ENCODE measurements around the gene MIP.

MIP gene

GRCh38 chr12:56437430-56438176 is 16.9 kb downstream of the MIP start:
- Histone ChIP-seq H3K4me1 (ENCODE audit: control insufficient read depth in 1 of 2, insufficient read depth in 2 of 2, low read length in 2 of 2) (no peaks in the 10 kb centered on the region), H3K4me3 (ENCODE audit: low read depth in 1 of 2, low read length in 2 of 2) (no peak overlapping the region), H3K27me3 (ENCODE audit: control insufficient read depth in 1 of 2, insufficient read depth in 2 of 2, low read length in 2 of 2) (no peaks in the 10 kb centered on the region), H3K9me3 (ENCODE audit: control insufficient read depth in 1 of 2, low read length in 2 of 2) (no peaks in the 10 kb centered on the region), H3K9ac (ENCODE audit: low read depth in 1 of 2, low read length in 2 of 2) (no peak overlapping the region), H3K36me3 (ENCODE audit: control insufficient read depth in 1 of 2, insufficient read depth in 2 of 2, low read length in 2 of 2) (peaks cover 0 to 5% of the 10 kb centered on the region in 2 donors), H3K27ac (ENCODE audit: low read depth, low read length) (no peak overlapping the region)

DNA sequence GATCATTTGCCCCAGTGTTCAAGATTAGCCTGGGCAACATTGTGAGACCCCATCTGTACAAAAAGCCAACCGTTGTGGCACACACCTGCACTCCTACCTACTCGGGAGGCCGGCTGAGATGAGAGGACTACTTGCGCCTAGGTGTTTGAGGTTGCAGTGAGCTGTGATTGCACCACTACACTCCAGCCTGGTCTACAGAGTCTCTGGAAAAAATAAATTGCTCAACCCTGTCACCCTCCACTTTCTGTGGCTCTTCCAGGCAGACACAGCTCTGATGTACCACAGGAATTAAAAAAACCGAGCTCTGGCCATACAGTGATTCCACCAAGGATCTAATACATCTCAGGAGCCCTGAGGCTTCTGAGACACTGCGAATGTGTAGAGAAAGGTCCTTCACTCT is 19.6 kb downstream of the MIP start:
- Histone ChIP-seq H3K4me1 (ENCODE audit: control insufficient read depth in 1 of 2, insufficient read depth in 2 of 2, low read length in 2 of 2) (no peaks in the 10 kb centered on the region), H3K27me3 (ENCODE audit: control insufficient read depth in 1 of 2, insufficient read depth in 2 of 2, low read length in 2 of 2) (no peaks in the 10 kb centered on the region), H3K27ac (ENCODE audit: low read depth, low read length) (no peak overlapping the region), H3K36me3 (ENCODE audit: control insufficient read depth in 1 of 2, insufficient read depth in 2 of 2, low read length in 2 of 2) (peaks cover 0 to 17% of the 10 kb centered on the region in 2 donors), H3K9me3 (ENCODE audit: control insufficient read depth in 1 of 2, low read length in 2 of 2) (no peaks in the 10 kb centered on the region), H3K4me3 (ENCODE audit: low read depth in 1 of 2, low read length in 2 of 2) (no peak overlapping the region), H3K9ac (ENCODE audit: low read depth in 1 of 2, low read length in 2 of 2) (no peak overlapping the region)

DNA sequence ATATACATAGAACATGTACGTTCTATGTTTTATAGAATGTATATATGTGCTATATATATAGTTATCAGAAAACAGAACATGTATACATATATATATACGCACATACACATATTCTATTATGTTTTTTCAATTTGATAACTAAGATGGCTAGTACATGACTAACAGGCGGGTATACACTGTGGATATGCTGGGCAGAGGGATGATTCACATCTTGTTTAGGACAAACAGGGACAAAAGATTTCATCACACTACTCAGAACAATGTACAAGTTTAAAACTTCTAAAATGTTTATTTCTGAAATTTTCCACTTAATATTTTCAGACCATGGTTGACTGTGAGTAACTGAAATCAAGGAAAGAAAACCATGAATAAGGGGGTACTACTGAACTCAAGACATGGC is 22.6 kb downstream of the MIP start:
- no peak overlapping the region for H3K9ac ChIP-seq (ENCODE audit: low read depth in 1 of 2, low read length in 2 of 2)
- H3K9me3 ChIP-seq (ENCODE audit: control insufficient read depth in 1 of 2, low read length in 2 of 2): no peaks in the 10 kb centered on the region
- H3K27ac ChIP-seq (ENCODE audit: low read depth, low read length): no peak overlapping the region
- H3K36me3 ChIP-seq (ENCODE audit: control insufficient read depth in 1 of 2, insufficient read depth in 2 of 2, low read length in 2 of 2): peaks cover 0 to 32% of the 10 kb centered on the region in 2 donors
- H3K4me1 ChIP-seq (ENCODE audit: control insufficient read depth in 1 of 2, insufficient read depth in 2 of 2, low read length in 2 of 2): no peaks in the 10 kb centered on the region
- no peak overlapping the region for H3K4me3 ChIP-seq (ENCODE audit: low read depth in 1 of 2, low read length in 2 of 2)
- H3K27me3 ChIP-seq (ENCODE audit: control insufficient read depth in 1 of 2, insufficient read depth in 2 of 2, low read length in 2 of 2): no peaks in the 10 kb centered on the region

DNA sequence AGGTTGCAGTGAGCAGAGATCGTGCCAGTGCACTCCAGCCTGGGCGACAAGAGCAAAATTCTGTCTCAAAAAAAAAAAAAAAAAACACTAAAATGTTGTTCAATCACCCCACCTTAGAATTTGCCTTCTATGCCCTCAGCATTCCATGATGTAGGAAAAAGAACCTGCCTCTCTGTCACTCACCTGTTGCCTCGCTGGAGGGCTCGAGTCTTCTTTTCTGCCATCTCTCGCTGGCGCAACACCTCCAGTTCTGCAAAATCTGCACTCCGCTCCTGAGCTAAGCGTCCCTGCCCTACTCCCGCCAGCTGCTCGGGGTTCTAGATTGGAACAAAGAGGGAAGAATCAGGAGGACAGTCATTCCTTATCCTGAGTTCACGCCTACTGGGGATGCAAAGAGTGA is 23.2 kb downstream of the MIP start:
- H3K4me1 ChIP-seq (ENCODE audit: control insufficient read depth in 1 of 2, insufficient read depth in 2 of 2, low read length in 2 of 2): no peaks in the 10 kb centered on the region
- H3K9ac ChIP-seq (ENCODE audit: low read depth in 1 of 2, low read length in 2 of 2): no peak overlapping the region
- no peaks in the 10 kb centered on the region for H3K9me3 ChIP-seq (ENCODE audit: control insufficient read depth in 1 of 2, low read length in 2 of 2)
- H3K27ac ChIP-seq (ENCODE audit: low read depth, low read length): no peak overlapping the region
- H3K4me3 ChIP-seq (ENCODE audit: low read depth in 1 of 2, low read length in 2 of 2): no peak overlapping the region
- H3K36me3 ChIP-seq (ENCODE audit: control insufficient read depth in 1 of 2, insufficient read depth in 2 of 2, low read length in 2 of 2): peaks cover 0 to 32% of the 10 kb centered on the region in 2 donors
- H3K27me3 ChIP-seq (ENCODE audit: control insufficient read depth in 1 of 2, insufficient read depth in 2 of 2, low read length in 2 of 2): no peaks in the 10 kb centered on the region

GRCh38 chr12:56425940-56426438 is 28.5 kb downstream of the MIP start:
- H3K9me3 ChIP-seq (ENCODE audit: control insufficient read depth in 1 of 2, low read length in 2 of 2): no peaks in the 10 kb centered on the region
- no peak overlapping the region for H3K9ac ChIP-seq (ENCODE audit: low read depth in 1 of 2, low read length in 2 of 2)
- no peaks in the 10 kb centered on the region for H3K4me1 ChIP-seq (ENCODE audit: control insufficient read depth in 1 of 2, insufficient read depth in 2 of 2, low read length in 2 of 2)
- H3K27ac ChIP-seq (ENCODE audit: low read depth, low read length): no peak overlapping the region
- peaks cover 10 to 45% of the 10 kb centered on the region in 2 donors for H3K36me3 ChIP-seq (ENCODE audit: control insufficient read depth in 1 of 2, insufficient read depth in 2 of 2, low read length in 2 of 2)
- H3K27me3 ChIP-seq (ENCODE audit: control insufficient read depth in 1 of 2, insufficient read depth in 2 of 2, low read length in 2 of 2): no peaks in the 10 kb centered on the region
- H3K4me3 ChIP-seq (ENCODE audit: low read depth in 1 of 2, low read length in 2 of 2): no peak overlapping the region

DNA sequence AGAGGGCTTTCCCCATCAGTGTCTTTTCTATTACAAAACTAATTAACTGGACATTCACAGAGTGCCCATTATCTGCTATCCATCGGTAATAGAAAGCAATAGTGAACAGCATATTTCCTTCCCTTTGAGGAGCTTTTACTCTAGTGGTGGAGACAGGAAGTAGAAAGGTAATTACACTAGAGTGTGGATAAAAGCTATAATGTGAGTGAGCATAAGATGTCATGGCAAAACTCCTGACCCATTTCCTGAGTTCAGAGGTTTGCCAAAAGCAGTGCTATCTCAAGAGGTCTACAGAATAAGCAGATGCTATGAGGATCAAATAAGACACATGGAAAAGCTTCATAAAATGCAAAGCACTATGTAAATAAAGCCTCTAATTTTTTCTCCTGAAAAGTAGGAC is 29.3 kb downstream of the MIP start:
- no peaks in the 10 kb centered on the region for H3K9me3 ChIP-seq (ENCODE audit: control insufficient read depth in 1 of 2, low read length in 2 of 2)
- no peak overlapping the region for H3K27ac ChIP-seq (ENCODE audit: low read depth, low read length)
- no peak overlapping the region for H3K4me3 ChIP-seq (ENCODE audit: low read depth in 1 of 2, low read length in 2 of 2)
- H3K36me3 ChIP-seq (ENCODE audit: control insufficient read depth in 1 of 2, insufficient read depth in 2 of 2, low read length in 2 of 2): peaks cover 10 to 48% of the 10 kb centered on the region in 2 donors
- H3K9ac ChIP-seq (ENCODE audit: low read depth in 1 of 2, low read length in 2 of 2): no peak overlapping the region
- no peaks in the 10 kb centered on the region for H3K27me3 ChIP-seq (ENCODE audit: control insufficient read depth in 1 of 2, insufficient read depth in 2 of 2, low read length in 2 of 2)
- H3K4me1 ChIP-seq (ENCODE audit: control insufficient read depth in 1 of 2, insufficient read depth in 2 of 2, low read length in 2 of 2): no peaks in the 10 kb centered on the region

GRCh38 chr12:56420411-56420810 is 34.0 kb downstream of the MIP start:
- H3K9me3 ChIP-seq (ENCODE audit: control insufficient read depth in 1 of 2, low read length in 2 of 2): no peaks in the 10 kb centered on the region
- peaks cover 10 to 47% of the 10 kb centered on the region in 2 donors for H3K36me3 ChIP-seq (ENCODE audit: control insufficient read depth in 1 of 2, insufficient read depth in 2 of 2, low read length in 2 of 2)
- H3K27me3 ChIP-seq (ENCODE audit: control insufficient read depth in 1 of 2, insufficient read depth in 2 of 2, low read length in 2 of 2): no peaks in the 10 kb centered on the region
- H3K9ac ChIP-seq (ENCODE audit: low read depth in 1 of 2, low read length in 2 of 2): no peak overlapping the region
- H3K4me1 ChIP-seq (ENCODE audit: control insufficient read depth in 1 of 2, insufficient read depth in 2 of 2, low read length in 2 of 2): no peaks in the 10 kb centered on the region
- H3K27ac ChIP-seq (ENCODE audit: low read depth, low read length): no peak overlapping the region
- no peak overlapping the region for H3K4me3 ChIP-seq (ENCODE audit: low read depth in 1 of 2, low read length in 2 of 2)

DNA sequence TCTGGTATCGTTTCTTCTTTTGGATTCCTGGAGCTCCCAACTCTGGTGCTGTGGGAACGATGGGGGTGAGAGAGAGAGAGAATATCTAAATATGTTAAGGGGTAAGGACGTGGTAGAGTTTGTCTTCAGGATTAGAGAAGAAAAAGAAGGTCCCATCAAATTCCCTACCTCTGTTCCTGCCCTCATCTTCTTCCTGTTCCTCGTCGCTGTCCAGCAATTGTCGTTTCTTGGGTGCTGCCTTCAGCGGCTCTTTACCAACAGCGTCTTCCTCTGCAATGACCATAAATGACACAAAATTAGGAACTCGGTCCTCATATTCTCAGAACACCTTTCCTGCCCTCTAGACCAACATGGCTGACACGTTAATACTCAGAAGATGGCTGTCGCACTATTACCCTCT is 36.7 kb downstream of the MIP start:
- H3K4me3 ChIP-seq (ENCODE audit: low read depth in 1 of 2, low read length in 2 of 2): no peak overlapping the region
- no peaks in the 10 kb centered on the region for H3K4me1 ChIP-seq (ENCODE audit: control insufficient read depth in 1 of 2, insufficient read depth in 2 of 2, low read length in 2 of 2)
- H3K9ac ChIP-seq (ENCODE audit: low read depth in 1 of 2, low read length in 2 of 2): no peak overlapping the region
- H3K27me3 ChIP-seq (ENCODE audit: control insufficient read depth in 1 of 2, insufficient read depth in 2 of 2, low read length in 2 of 2): no peaks in the 10 kb centered on the region
- peaks cover 10 to 35% of the 10 kb centered on the region in 2 donors for H3K36me3 ChIP-seq (ENCODE audit: control insufficient read depth in 1 of 2, insufficient read depth in 2 of 2, low read length in 2 of 2)
- no peak overlapping the region for H3K27ac ChIP-seq (ENCODE audit: low read depth, low read length)
- no peaks in the 10 kb centered on the region for H3K9me3 ChIP-seq (ENCODE audit: control insufficient read depth in 1 of 2, low read length in 2 of 2)

- H3K4me3 ChIP-seq (ENCODE audit: low read depth in 1 of 2, low read length in 2 of 2): no peak overlapping the region
Measured at GRCh38 chr12:56414401-56414800, 40.1 kb downstream of the MIP start.

GRCh38 chr12:56413392-56413791 is 41.1 kb downstream of the MIP start:
- Histone ChIP-seq H3K4me1 (ENCODE audit: control insufficient read depth in 1 of 2, insufficient read depth in 2 of 2, low read length in 2 of 2) (no peaks in the 10 kb centered on the region), H3K27ac (ENCODE audit: low read depth, low read length) (no peak overlapping the region), H3K27me3 (ENCODE audit: control insufficient read depth in 1 of 2, insufficient read depth in 2 of 2, low read length in 2 of 2) (no peaks in the 10 kb centered on the region), H3K4me3 (ENCODE audit: low read depth in 1 of 2, low read length in 2 of 2) (no peak overlapping the region), H3K9ac (ENCODE audit: low read depth in 1 of 2, low read length in 2 of 2) (no peak overlapping the region), H3K9me3 (ENCODE audit: control insufficient read depth in 1 of 2, low read length in 2 of 2) (no peaks in the 10 kb centered on the region), H3K36me3 (ENCODE audit: control insufficient read depth in 1 of 2, insufficient read depth in 2 of 2, low read length in 2 of 2) (peaks cover 0 to 10% of the 10 kb centered on the region in 2 donors)

More at GRCh38 chr12:56414401-56414800, 40.1 kb downstream of the MIP start:
- H3K9ac ChIP-seq (ENCODE audit: low read depth in 1 of 2, low read length in 2 of 2): no peak overlapping the region
- H3K9me3 ChIP-seq (ENCODE audit: control insufficient read depth in 1 of 2, low read length in 2 of 2): no peaks in the 10 kb centered on the region
- H3K4me1 ChIP-seq (ENCODE audit: control insufficient read depth in 1 of 2, insufficient read depth in 2 of 2, low read length in 2 of 2): no peaks in the 10 kb centered on the region
- H3K27me3 ChIP-seq (ENCODE audit: control insufficient read depth in 1 of 2, insufficient read depth in 2 of 2, low read length in 2 of 2): no peaks in the 10 kb centered on the region
- H3K27ac ChIP-seq (ENCODE audit: low read depth, low read length): no peak overlapping the region
- H3K36me3 ChIP-seq (ENCODE audit: control insufficient read depth in 1 of 2, insufficient read depth in 2 of 2, low read length in 2 of 2): peaks cover 0 to 12% of the 10 kb centered on the region in 2 donors

Measured in duodenal mucosa (tissue), 2 donors.